ENCODE data around the gene LAMA1. TPM values are rescaled to one million over a fixed set of nuclear protein-coding genes. Genes with fewer than 3 reads are reported as not detected.

LAMA1 gene
- total RNA-seq, 1 experiment from 2014 or later: not detected

DNA sequence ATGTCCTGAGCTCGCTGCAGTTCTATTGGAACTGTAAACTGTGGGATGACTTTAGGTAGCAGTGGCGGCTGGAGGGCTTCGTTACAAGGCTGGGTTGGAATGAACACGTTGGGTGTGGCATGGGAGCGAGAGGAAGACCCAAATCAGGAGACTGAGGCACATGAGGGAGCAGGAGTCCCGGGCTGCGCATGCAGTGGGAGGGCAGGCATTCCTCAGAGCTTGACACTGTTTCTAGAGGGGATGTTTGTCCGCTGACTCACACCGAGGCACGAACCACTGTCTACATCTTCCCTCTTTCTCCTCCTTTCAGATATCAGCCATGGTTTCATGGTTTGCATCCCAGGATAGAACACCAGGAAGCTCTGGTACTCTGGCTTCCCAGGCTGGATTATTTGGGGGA, 40.6 kb upstream of the LAMA1 start:
- no TSS peak for BruUV-seq (replicated peaks)
- ChIA-PET POLR2A (ENCODE audit: unreplicated experiment) (interaction anchor here (0.6 kb wide), 1 partner anchor 177 kb away, joined by 5 read pairs; no protein-coding TSS in a partner anchor), CTCF (no interaction called here)
- Histone ChIP-seq H4K20me1 (ENCODE audit: insufficient read depth) (no peaks in the 10 kb centered on the region), H3K9me3 (ENCODE audit: insufficient read depth, low read depth) (no peaks in the 10 kb centered on the region), H3K27ac (no peak overlapping the region), H3K9me2 (ENCODE audit: insufficient read depth) (no peaks in the 10 kb centered on the region), H3K4me1 (replicated peaks; ENCODE audit: insufficient read depth) (no peaks in the 10 kb centered on the region), H3K4me3 (no peak overlapping the region), H2AFZ (no peak overlapping the region), H3K36me3 (ENCODE audit: low read depth) (no peaks in the 10 kb centered on the region), H3K79me2 (ENCODE audit: low read depth) (no peaks in the 10 kb centered on the region), H3K27me3 (ENCODE audit: insufficient read depth, low read depth) (peaks cover 55% of the 10 kb centered on the region), H3K4me2 (no peak overlapping the region), H3F3A (ENCODE audit: insufficient read depth, low read depth) (no peaks in the 10 kb centered on the region)
- intact Hi-C loops (cut with micrococcal nuclease; ENCODE audit: unreplicated experiment): no loop called here
- DNase-seq: no peak
- TF ChIP-seq, protein P1, sequence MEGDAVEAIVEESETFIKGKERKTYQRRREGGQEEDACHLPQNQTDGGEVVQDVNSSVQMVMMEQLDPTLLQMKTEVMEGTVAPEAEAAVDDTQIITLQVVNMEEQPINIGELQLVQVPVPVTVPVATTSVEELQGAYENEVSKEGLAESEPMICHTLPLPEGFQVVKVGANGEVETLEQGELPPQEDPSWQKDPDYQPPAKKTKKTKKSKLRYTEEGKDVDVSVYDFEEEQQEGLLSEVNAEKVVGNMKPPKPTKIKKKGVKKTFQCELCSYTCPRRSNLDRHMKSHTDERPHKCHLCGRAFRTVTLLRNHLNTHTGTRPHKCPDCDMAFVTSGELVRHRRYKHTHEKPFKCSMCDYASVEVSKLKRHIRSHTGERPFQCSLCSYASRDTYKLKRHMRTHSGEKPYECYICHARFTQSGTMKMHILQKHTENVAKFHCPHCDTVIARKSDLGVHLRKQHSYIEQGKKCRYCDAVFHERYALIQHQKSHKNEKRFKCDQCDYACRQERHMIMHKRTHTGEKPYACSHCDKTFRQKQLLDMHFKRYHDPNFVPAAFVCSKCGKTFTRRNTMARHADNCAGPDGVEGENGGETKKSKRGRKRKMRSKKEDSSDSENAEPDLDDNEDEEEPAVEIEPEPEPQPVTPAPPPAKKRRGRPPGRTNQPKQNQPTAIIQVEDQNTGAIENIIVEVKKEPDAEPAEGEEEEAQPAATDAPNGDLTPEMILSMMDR (conservative IDR thresholded peaks at IDR 0.05): no peak
- TF ChIP-seq EZH2 (IDR thresholded peaks at IDR 0.05; ENCODE audit: low read depth): no peak

DNA sequence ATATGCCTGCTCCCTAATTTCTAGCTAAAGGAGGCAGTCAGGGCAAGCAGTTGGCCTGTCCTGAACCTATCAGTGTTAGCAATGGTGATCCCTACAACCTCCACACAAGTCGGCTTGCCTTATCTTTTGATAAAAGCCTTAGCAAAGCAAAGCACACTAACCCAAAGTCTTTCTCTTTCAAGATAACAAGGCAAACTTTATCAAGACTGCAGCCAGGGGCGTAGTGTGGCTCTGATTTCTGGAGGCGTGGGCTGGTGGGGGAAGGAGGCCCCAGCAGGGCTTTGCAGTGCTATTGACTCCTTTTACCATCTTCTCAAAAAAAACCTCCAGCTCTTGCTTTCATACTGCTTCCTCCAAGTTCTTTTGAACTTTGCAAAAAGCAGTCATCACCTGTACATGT, 40.2 kb upstream of the LAMA1 start:
- ChIA-PET POLR2A (ENCODE audit: unreplicated experiment) (no interaction called here), CTCF (no interaction called here)
- peaks cover 53% of the 10 kb centered on the region for H3K27me3 ChIP-seq (ENCODE audit: insufficient read depth, low read depth)
- H2AFZ ChIP-seq: no peak overlapping the region
- TF ChIP-seq, protein P1 (conservative IDR thresholded peaks at IDR 0.05): no peak
- no peak for TF ChIP-seq EZH2 (IDR thresholded peaks at IDR 0.05; ENCODE audit: low read depth)
- H4K20me1 ChIP-seq (ENCODE audit: insufficient read depth): no peaks in the 10 kb centered on the region
- H3K9me2 ChIP-seq (ENCODE audit: insufficient read depth): no peaks in the 10 kb centered on the region
- H3K4me2 ChIP-seq: no peak overlapping the region
- H3K27ac ChIP-seq: no peak overlapping the region
- no peaks in the 10 kb centered on the region for H3F3A ChIP-seq (ENCODE audit: insufficient read depth, low read depth)
- no peaks in the 10 kb centered on the region for H3K9me3 ChIP-seq (ENCODE audit: insufficient read depth, low read depth)
- BruUV-seq (replicated peaks): no TSS peak
- no peaks in the 10 kb centered on the region for H3K4me1 ChIP-seq (replicated peaks; ENCODE audit: insufficient read depth)
- H3K79me2 ChIP-seq (ENCODE audit: low read depth): no peaks in the 10 kb centered on the region
- intact Hi-C loops (cut with micrococcal nuclease; ENCODE audit: unreplicated experiment): no loop called here
- no peaks in the 10 kb centered on the region for H3K36me3 ChIP-seq (ENCODE audit: low read depth)
- DNase-seq: no peak
- H3K4me3 ChIP-seq: no peak overlapping the region

DNA sequence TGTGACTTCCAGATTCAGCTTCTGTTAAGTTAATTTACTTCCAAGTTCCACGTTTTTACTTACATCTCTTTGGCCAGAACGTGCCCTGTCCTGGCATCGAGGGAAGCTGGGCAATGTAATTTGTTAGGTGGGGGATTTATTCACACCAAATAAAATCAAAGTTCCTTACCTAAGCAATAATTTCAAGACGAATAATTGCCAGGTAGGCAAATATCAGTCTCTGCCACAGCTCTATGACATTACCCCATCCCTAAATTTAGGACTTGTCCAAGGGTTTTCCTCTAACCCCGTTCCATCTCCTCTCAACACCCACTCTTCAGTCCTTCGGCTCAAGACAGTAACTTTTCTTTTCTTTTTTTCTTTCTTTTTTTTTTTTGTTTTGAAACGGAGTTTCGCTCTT, 38.3 kb upstream of the LAMA1 start:
- H4K20me1 ChIP-seq (ENCODE audit: insufficient read depth): no peaks in the 10 kb centered on the region
- intact Hi-C loops (cut with micrococcal nuclease; ENCODE audit: unreplicated experiment): no loop called here
- CTCF ChIA-PET: no interaction called here

More for the DNA sequence above, 38.3 kb upstream of the LAMA1 start:
- Histone ChIP-seq H3K4me1 (replicated peaks; ENCODE audit: insufficient read depth) (no peaks in the 10 kb centered on the region), H2AFZ (no peak overlapping the region), H3K27ac (no peak overlapping the region), H3K9me2 (ENCODE audit: insufficient read depth) (no peaks in the 10 kb centered on the region), H3K4me3 (no peak overlapping the region), H3F3A (ENCODE audit: insufficient read depth, low read depth) (no peaks in the 10 kb centered on the region), H3K9me3 (ENCODE audit: insufficient read depth, low read depth) (no peaks in the 10 kb centered on the region), H3K36me3 (ENCODE audit: low read depth) (no peaks in the 10 kb centered on the region), H3K27me3 (ENCODE audit: insufficient read depth, low read depth) (peaks cover 55% of the 10 kb centered on the region), H3K4me2 (no peak overlapping the region), H3K79me2 (ENCODE audit: low read depth) (no peaks in the 10 kb centered on the region)
- no TSS peak for BruUV-seq (replicated peaks)
- no peak for TF ChIP-seq EZH2 (IDR thresholded peaks at IDR 0.05; ENCODE audit: low read depth)
- TF ChIP-seq, protein P1 (conservative IDR thresholded peaks at IDR 0.05): no peak
- POLR2A ChIA-PET (ENCODE audit: unreplicated experiment): no interaction called here
- no peak for DNase-seq
